HG03108 (cell line): ENCODE measurements around the gene GNAO1.

Experiments
- ATAC-seq: cut with Tn5 transposase; IDR thresholded peaks from one replicate; pipeline ENCODE4 v1.9.1; 2021; ENCODE audit warnings: moderate library complexity; ENCODE audit not compliant: unreplicated experiment

Gene GNAO1

GRCh38 chr16:56197192-56197992 lies 6.1 kb downstream of the GNAO1 start:
- ATAC-seq, result no peak

GRCh38 chr16:56198006-56198754 lies 6.9 kb downstream of the GNAO1 start:
- no peak for ATAC-seq

GRCh38 chr16:56198755-56199114 lies 7.4 kb downstream of the GNAO1 start:
- ATAC-seq, result no peak

- peak; percentile 41 for ATAC-seq
These were observed 7.9 kb downstream of the GNAO1 start for GRCh38 chr16:56199164-56199563.

GRCh38 chr16:56201030-56201429 lies 9.7 kb downstream of the GNAO1 start:
- no peak for ATAC-seq

GRCh38 chr16:56202036-56202435 lies 10.7 kb downstream of the GNAO1 start:
- ATAC-seq, result no peak

- ATAC-seq, result no peak
These were observed 11.8 kb downstream of the GNAO1 start for GRCh38 chr16:56203052-56203451.

GRCh38 chr16:56204816-56205215 lies 13.5 kb downstream of the GNAO1 start:
- ATAC-seq, result no peak

- ATAC-seq, result no peak
These were observed 15.7 kb downstream of the GNAO1 start for GRCh38 chr16:56206951-56207350.

- no peak for ATAC-seq
These were observed 16.1 kb downstream of the GNAO1 start for GRCh38 chr16:56207421-56207820.

- no peak for ATAC-seq
These were observed 20.2 kb downstream of the GNAO1 start for GRCh38 chr16:56211435-56211981.

GRCh38 chr16:56212144-56212543 lies 20.9 kb downstream of the GNAO1 start:
- ATAC-seq, result no peak

- ATAC-seq, result no peak
These were observed 30.7 kb downstream of the GNAO1 start for GRCh38 chr16:56221995-56222394.

- ATAC-seq, result no peak
These were observed 31.2 kb downstream of the GNAO1 start for GRCh38 chr16:56222474-56222997.

GRCh38 chr16:56225017-56225742 lies 33.9 kb downstream of the GNAO1 start:
- ATAC-seq, result no peak

- no peak for ATAC-seq
These were observed 34.9 kb downstream of the GNAO1 start for GRCh38 chr16:56226187-56226586.

GRCh38 chr16:56226845-56227525 lies 35.7 kb downstream of the GNAO1 start:
- ATAC-seq, result no peak

- no peak for ATAC-seq
These were observed 36.6 kb downstream of the GNAO1 start for GRCh38 chr16:56227936-56228335.

- no peak for ATAC-seq
These were observed 37.2 kb downstream of the GNAO1 start for GRCh38 chr16:56228476-56228875.

- ATAC-seq, result no peak
These were observed 42.7 kb downstream of the GNAO1 start for GRCh38 chr16:56233795-56234566.
